GM19025 (cell line): Measurements from ENCODE around the gene LY6G6F.

Experiments
- ATAC-seq: cut with Tn5 transposase; IDR thresholded peaks from one replicate; pipeline ENCODE4 v1.9.1; 2021; ENCODE audit warnings: mild to moderate bottlenecking, low read depth, moderate library complexity; ENCODE audit not compliant: unreplicated experiment

Gene LY6G6F

DNA sequence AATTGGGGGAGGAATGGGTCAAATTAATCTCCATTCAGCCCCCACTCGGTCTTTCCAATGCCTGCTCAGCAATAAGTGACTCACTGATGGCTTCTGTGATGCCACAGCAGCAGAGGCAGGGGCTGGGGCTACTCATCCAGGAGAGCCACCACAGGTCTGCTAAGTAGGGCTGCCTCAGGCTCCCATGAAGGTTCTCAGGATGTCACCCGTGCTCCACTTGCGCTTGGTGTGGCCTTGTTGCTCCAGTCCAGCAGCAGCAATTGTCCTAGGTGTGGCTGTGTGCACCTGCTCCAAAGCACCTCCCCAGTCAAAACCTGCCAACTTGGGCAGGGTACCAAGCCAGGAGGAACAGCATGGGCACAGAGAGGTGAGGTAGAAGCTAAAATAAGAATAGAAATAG is 15.5 kb downstream of the LY6G6F start:
- no peak for ATAC-seq

DNA sequence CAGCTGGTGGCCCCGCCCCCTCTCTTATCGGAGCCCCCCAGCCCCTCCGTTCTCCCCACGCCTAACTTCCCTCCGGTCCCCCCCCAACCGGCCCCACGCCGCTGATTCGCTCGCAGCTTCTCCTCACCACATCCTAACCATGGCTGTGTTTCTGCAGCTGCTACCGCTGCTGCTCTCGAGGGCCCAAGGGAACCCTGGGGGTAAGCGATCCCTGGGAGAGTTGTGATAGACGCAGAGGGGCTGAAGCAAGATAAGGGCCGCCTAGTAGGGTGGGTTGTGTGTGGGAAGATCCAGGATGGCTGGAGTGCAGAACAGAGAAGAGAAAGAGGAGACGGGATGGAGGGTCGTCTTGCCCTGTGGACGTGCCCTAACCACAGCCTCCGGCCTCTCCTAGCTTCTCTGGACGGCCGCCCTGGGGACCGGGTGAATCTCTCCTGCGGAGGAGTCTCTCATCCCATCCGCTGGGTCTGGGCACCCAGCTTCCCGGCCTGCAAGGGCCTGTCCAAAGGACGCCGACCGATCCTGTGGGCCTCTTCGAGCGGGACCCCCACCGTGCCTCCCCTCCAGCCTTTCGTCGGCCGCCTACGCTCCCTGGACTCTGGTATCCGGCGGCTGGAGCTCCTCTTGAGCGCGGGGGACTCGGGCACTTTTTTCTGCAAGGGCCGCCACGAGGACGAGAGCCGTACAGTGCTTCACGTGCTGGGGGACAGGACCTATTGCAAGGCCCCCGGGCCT is 16.7 kb downstream of the LY6G6F start, which contains the start of gene MPIG6B:
Gene MPIG6B, plus strand, starts transcription at position 129 of the 735 bp plus-strand sequence. Its CDS starts 11 bp downstream, at position 140.
- ATAC-seq, result no peak

DNA sequence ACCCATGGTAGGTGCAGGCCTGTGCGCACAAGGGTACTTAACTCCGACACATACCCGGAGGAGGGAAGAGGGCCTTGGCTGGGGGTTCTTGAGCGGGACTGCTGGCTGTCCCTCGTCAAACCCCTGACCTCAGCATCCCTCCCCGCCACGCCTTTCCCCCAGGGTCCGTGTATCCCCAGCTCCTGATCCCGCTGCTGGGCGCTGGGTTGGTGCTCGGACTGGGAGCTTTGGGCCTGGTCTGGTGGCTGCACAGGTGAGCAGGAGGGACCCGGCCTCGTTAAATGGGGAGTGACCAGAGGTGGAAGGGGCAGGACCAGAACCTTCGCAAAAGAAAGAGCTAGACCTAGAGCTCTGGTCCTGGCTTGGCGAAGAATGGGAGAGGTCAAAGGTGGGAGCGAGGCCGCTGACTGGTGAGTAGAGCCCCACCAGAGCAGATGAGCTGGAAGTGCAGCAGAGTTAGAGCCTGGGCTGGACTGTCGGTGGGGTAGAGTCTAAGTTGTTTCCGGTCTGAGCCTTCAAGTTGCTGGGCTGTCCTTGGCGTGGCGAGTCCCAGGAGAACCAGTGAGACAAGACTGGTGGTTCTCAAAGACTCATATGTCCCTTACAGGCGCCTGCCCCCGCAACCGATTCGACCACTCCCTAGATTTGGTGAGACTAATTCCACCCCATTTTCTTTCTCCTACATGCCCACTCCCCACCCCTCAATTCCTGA is 17.5 kb downstream of the LY6G6F start:
- no peak for ATAC-seq

DNA sequence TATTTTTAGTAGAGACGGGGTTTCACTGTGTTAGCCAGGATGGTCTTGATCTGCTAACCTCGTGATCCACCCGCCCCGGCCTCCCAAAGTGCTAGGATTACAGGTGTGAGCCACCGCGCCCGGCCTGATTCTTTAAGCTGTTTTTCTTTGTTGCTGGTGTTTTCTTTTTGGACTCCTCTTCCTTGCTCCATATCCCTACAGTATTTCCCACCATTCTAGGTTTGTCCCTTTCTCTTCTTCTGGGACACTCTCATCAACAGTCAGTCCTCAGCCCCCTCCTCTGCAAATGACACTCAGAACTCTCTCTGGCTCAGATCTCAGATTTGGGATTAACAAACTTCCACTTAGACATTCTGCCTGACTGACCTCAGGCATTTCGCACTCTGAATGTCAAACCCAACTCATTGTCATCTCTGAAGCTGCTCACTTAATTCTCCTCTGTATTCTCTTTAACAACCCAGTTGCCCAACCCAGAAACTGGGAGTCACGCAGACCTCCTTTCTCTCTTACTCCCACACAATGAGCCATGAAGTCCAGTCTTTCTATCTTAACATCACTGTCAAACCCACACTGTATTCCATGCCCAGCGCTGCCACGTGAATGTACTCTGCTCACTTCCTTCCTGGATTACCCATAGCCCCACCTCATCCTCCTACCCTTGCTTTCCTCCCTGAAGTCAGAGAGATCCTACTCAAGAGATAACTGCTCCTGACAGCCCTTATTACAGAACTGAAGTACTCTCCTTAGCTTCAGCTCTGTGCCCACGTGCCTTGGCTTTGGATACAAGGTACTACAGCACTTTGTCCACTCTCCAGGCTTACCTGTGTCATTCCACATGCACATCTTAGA is 19.1 kb downstream of the LY6G6F start:
- no peak for ATAC-seq

DNA sequence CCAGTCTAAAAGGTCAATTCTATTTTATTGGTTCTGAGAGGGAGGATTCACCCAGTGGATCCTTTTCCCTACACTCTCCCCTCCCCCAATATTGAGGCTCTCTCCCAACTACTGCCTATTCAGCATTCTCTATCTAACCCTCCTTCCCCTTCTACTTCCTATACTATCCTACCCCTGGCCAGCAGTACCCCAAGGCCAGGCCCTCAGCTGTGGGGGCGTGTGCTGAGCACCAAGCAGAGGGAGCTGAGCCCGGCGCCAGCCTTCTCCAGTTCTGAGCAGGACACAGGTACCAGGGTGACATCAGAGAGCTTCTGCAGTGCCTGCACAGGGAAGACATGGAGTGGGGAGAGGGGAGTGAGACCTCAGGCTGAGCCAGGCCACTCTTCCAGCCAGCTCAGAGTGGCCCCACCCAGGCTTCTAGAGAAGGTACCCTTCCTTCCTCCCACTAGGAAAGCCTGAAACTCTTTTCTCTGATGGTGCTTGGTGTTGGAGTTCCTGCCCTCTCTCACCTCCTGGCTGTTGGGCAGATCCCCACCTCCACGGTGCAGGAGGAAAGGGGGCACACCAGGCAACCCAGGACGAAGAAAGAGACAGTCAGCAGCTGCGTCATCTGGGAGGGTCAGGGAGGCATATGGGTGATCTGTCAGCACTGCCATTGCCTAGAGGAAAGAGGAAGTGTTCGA is 20.5 kb downstream of the LY6G6F start:
- ATAC-seq, result no peak

DNA sequence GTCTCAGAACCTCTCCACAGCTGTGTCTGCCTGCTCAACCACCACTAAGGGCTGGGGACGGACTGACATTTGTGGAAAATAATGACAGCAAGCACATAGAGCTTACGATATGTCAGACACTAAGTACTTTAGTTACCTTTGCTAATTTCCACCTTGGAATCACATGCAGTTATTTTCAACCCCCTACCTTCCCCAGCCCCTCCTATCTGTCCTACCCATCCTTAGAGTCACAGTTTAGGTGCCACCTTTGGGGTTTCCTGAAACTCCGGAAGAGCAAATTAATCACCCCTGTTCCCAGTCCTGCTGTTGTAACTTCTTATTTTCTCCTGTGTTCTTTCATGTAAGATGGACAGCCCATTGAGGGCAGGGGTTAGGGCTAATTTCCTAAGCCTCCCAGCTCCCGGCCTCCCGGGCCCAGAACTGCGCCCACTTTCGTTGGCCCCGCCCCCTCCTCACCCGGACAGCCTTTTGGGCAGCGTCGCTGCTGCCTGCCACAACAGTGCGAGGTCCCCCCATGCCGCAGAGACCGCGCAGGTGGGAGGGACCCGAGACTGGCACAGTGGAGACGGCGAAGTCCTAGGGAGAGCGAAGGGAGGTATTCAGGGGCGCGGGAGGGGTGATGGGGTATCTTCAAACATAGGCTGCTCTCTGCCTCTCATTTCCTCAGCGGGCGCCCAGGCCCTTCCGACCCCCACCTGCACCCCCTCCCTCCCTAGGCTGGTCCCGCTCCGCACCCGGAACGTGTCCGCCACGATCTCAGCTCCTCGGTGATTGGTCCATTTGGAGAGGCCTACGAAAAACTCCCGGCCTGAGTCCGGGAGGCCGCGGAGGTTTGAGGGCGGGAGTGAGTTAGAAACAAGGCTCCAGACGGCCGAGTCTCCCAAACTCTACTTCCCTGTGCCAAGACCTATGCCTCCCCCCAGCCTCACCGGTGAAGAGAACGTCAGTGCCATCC is 21.3 kb downstream of the LY6G6F start:
- ATAC-seq, result no peak

DNA sequence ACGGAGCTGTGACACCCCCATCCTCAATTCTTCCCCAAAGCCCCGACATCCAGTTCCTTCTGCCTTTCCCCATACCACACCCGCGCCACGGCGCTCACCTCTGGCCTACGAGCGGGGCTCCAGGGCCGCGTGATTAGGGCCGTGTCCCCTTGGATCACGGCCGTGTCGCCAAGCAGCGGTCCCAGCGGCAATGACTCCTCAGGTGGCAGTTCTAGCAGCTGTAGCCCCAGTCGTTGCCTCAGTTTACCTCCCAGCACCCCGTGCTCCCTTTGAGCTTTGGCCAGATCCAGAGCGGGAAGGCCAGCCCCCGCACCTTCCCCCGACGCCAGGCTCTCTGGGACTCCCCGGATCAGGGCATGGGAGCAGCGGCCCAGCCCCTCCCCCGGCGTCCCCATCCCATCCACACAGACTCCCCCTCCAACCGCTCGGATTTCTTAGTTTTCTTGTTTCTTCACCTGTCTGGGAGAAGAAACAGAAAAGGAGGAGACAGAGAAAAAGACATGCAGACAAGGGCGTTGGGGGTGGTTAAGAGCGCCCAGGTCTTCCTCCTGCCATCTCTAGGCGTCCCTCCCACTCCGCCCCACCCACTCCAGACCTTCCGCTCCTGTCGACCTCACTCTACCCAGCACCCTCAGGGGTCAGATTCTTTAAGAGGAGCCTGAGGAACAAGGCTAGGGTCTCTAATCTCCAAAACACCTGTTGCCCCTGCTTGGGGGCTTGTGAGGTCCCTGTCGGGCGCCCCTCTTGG is 22.3 kb downstream of the LY6G6F start, which contains the start of gene DDAH2:
Gene DDAH2, minus strand, starts transcription at position 533 of the 748 bp plus-strand sequence. Its CDS starts 138 bp downstream, at position 395.
- ATAC-seq, result no peak

DNA sequence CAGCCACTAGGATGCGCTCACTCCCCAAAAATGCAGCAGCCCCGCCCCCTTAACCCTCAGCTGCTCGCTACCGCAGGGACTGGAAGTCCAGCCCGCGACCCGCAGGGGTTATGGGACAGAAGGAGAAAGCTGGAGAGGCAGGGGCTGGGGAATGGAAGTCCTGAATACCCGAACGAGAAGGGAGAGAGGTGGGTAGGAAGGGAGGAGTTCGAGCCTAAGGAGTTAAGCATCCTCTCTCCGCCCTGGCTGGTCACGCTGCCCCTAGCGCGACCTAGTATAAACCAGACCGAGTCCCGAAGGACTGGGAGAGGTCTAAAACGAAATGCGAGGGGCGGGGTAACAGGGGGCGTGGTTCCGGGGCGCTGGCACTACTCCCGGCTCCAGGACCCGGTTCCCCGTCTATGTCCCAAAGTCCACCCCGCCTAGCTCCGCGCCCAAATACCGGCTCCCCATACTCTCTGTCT is 22.9 kb downstream of the LY6G6F start:
- peak; percentile 42 for ATAC-seq

DNA sequence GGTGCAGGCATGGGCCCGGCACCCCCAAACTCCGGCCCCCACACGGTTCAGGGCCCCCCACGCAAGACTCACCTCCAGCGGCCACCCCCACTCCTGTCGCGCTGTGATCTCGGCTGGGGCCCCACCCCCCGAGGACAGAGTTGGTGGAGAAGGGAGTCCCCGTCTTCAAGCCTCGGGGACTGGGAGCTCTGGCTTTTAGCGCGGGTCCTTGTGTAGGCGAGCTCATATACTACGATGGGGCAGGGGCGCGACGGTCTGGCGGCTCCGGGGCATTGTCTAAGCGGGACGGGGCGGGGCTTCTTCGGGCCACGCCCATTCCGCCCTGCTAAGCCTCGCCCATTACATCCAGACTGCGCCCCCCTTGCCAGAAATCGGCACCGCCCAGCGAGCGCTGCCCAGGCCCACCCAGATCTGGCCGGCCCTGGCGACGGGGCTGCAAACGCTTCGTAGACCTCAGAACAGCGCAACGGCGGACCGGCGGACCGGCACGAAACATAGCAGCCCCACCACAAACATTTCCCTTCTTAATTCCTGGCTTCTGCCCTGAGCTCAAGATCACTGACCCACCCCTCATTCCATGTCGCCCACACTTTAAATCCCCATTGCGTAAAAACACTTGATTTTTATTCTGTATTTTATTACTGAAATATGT is 23.4 kb downstream of the LY6G6F start:
- no peak for ATAC-seq

DNA sequence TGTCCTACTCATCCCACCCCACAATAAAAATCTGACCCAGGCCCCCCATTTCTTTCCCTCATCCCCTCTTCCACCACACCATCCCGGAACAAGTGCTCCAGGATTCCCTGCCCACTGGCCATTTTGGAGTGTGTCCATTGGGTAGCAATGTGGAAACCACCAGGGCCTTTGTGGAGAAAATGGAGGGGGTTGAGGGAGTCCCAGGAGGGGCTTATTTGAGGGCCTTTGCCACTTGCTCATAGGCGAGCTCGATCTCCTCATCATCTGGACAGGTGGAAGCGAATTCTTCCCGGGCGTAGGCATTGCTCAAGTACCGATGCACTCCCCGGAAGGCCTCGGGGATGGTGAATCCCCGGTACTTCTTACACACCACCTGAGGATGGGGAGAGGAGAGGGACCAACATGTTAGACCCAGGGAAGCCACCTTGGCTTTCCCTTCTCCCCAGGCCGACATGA is 24.0 kb downstream of the LY6G6F start:
- no peak for ATAC-seq

DNA sequence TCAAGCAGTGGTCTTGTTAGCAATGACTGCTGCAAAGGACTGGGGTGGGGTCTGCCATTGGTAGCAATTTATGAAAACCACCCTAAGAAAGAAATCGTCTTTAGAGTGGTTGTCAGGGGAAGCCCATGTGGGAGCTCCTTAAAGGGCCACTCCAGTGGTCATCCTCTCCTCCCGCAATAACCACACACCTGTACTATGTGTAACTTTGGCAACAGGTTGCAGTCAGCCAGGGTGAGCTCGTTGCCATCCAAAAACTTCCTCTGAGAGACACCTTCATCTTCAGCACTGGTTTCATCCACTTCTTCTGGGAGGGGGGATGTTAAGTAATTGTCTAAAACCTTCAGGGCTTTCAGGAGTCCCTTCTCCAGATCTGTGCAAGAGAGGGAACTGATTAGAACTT is 25.4 kb downstream of the LY6G6F start:
- ATAC-seq, result no peak

DNA sequence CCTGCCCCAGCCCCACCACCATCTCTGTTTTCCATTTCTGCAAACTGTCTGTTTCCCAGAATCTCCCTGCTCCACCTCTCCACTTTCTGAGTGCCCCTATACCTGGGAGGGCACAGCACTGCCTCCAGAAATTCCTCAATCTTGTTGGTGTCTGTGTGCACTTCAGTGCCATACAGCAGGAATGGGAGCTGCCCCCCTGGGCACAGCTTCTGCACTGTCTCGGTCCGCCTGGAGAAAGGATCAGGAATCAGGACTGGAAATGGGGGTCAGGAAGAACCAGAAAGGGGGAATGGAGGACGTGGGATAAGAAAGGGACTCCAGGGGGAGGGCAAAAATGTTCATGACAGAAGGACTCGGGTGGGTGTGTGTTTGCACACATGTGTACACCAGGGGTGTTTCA is 27.1 kb downstream of the LY6G6F start:
- no peak for ATAC-seq

DNA sequence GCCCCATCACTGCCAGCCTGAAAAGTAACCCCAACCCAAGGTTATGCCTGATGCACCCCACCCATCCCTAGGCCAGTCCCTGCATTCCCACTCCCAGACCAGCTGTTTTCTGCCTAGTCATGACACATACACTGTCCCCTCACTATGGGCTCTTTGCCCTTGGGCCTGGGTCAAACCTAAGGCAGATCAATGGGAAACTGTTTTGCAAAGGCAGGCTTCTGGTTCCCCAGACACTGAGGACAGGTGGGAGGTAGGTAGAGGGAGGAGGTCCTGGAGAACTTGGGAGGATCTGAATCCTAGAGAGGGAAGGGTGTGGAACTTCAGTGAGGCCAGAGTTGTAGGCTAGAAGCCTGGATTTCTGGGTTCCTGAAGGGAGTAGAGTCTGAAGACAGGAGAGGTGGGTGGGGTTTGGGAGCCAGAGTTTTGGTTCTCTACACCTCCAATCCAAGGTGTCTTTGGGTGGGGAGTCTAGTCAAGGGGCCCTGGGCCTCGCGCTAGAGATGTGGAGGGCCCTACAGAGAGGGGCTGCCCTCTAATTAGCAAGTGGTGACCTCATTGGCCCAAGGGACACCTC is 27.7 kb downstream of the LY6G6F start:
- no peak for ATAC-seq

DNA sequence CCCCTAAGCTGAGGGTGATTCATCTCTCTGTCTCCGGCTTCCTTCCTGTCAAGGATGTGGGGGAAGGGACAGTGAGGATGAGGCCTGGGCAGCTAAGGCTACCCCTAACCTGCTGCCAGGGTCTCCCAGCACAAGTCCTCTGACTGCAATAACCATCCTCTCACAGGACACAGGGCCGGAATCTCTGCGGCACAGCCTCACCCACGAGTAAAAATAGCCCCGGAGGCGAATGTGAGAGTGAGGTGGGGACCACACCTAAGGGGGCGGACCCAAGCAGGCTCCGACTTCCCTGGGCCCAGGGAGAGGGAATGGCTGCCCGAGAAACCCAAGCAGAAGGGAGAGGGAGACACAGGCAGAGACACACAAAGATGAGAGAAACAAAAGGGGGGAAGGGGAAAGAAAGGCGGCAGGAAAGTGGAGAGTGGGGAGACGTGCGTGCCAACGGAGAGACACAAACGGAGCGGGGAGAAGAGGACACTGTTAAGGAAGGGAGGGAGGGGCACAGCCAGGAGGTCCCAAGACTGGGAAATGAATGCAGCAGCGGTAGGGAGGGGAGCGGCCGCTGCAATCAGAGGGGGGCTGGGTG is 28.2 kb downstream of the LY6G6F start:
- ATAC-seq, result peak; percentile 32

DNA sequence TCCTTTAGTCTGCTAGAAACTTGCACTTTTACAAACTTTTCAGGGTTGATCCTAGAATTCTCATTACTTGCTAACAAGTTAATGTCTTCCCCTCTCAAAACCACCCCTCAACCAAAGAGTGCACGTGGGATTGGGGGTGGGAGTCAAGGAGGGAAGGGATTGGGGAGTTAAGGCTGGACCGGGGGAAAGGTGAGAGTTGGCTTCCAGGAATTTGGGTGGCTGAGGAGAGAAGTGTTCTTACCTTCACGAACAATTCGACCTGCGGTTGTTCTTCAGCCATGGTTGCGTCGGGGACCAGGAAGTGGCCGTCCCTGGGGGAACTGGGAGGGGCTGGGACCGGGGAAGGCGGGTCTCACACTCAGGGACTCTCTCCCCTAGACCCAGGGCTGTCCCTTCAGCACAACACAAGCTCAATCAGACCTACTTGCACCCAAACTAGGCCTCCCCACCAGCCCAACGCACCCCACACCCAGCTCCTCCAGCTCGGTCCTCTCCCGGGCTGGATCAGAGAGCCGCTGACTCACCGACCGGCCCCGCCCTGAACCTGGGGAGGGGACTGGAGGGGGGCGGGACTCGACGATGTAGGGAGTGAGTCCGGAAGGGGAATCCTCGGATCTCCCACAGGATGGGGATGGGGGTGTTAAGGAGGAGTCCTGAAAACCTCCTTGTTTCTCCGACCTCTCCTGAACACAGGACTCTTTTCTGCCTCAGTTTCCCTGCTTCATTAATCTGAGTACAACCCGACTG is 29.5 kb downstream of the LY6G6F start, which contains the start of gene CLIC1:
Gene CLIC1, minus strand, starts transcription at position 510 of the 747 bp plus-strand sequence. Its CDS starts 230 bp downstream, at position 280.
- no peak for ATAC-seq

DNA sequence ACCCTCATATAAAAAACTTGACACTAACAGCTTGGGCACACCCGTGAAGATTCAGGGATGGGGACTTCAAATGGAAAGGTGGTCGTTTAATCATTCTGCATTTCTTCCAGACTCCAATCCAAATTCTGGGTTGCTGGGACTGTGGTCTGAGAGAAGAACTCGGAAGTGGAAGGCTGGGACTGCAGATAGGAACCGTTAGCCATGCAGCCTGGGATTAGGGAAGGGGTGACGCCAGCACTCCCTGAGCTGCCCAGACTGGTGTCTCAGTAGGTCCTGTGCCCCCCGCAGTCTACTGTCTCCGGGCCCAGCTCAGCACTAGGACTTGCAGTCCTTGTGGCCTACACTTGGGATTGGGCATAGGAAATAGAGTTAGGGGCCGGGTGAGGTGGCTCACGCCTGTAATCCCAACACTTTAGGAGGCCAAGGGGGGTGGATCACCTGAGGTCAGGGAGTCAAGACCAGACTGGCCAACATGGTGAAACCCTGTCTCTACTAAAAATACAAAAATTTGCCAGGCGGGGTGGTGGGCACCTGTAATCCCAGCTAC is 30.2 kb downstream of the LY6G6F start:
- ATAC-seq, result no peak
